ENCODE data around the gene IGF1.

Gene IGF1

DNA sequence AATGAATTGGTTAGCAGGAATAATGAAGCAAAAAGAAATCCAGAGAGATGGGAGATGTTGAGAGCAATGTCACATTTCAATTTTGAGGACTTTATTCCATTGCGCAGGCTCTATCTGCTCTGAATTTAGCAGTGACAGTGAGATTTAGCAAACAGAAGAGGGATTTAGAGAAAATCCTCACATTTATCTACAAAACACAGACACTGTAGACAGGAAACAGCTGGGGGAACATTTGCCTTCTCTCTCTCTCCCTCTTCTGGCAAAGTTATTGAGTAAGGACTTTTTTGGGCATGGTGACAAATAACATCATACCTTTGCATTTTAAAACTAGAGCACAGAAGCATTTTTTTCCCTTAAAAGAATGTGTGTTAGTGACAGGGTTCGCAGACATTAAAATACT, at the start of gene IGF1:
Gene IGF1 (minus strand): TSS at position 158 of the 400 bp plus-strand sequence. CDS start 182 bp downstream, outside the sequence.
- no peak for DNase-seq (ENCODE audit: low spot score)

DNA sequence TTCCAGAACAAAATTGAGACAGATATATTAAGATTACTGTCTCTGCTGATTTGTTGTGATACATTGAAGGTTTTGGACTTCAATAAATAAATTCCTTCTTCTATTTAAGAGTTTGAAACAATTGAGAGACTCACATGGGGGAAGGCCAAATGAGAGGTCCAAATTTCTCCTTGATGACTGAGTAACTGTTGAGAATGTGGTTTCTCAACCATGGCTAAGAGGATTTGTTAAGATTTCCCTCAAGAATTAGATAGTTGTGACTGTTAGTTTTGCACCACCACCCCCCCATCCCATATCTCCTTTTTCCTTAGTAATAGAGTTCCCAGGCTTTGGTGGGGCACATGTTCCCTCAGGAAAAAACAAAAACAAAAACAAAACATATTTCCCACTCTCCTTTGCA, 47.7 kb upstream of the IGF1 start:
- DNase-seq (ENCODE audit: low spot score): no peak

DNA sequence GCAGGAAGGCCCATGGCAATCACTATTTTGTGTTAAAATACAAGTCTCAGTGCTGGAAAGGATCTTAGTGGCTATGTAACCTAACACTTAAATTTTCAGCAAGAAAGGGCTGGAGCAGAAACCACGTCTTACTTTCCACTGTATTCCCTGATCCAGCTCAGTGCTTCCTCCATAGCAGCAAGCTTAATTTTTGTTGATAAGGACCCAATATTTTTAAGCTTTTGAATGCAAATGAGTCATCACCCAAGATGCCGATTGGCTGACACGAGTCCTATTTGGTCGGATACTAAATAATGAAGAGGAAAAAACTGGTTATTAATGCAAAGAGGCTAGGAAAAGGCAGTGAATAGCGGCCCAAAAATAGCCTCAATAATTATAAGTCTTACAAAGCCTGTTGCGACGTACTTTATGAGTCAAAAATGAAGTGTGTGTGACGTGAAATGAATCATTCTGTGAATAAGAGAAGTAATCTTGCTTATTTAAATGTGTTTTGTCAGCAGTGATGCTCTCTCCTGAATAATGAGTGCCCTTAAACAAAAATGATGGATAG, 46.9 kb upstream of the IGF1 start:
- DNase-seq (ENCODE audit: low spot score): no peak

DNA sequence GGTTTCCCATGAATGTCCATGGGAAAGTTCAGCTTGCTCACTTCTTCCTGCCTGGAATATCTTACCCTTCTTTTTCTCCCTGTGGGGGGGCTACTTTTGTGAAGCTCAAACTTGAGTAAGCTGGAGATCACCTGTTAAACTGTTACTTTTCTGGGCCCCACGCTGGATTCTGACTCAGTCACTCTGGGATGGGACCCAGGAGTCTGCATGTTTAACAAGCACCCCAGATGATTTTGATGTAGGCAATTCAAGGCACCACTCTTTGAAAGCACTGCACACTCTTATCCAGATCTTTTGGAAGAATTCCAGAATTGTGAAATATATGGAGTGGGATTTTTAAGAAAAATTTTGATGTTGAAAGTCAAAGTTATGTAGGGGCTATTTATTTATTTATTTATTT, 46.3 kb upstream of the IGF1 start:
- no peak for DNase-seq (ENCODE audit: low spot score)

DNA sequence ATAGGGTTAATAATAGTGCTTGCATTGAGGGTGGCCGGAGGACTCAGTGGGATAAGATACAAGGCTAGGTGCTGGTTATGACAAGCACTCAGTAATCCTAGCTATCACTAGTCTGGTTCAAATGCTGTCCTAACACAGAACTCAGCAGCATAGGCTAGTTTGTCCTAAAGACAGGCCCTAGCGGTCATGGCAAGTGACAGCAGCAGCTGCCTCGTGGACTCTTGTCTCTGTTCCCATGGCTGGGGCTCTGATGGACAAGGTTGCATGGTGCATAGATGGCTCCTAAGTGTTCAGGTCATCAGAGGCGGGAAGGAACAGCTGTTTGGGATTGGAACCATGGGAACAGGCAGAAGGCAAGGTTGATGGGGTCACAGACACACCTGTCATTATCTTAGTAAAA, 42.4 kb upstream of the IGF1 start:
- no peak for DNase-seq (ENCODE audit: low spot score)

DNA sequence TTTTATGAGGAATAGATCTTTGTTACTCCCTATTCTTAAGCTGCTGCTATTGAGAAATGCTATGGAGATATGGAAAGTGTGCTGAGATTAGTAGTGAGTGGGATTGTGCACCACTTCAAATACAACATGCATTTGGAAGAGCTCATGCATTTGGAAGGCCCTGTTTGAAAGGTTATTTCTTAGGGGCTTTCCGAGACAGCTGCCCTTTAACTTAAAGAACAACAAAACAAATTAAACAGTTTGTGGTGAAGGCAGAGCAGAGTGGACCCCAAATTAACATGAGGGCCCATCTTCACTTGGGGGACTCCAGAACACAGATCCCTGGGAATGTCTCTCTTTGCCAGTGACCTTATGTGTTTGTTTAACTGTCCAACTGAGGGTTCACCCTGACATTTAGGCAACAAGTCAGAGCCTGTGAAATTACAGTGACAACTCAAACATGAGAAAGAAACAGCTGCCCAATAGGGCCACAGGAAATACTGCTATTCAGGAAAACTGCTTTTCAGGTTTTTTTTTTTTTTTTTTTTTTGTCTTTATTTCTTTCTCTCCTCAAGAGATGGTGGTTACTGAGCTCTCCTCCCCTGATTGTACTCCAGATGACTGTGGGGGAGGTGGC, 41.4 kb upstream of the IGF1 start:
- DNase-seq (ENCODE audit: low spot score): no peak

DNA sequence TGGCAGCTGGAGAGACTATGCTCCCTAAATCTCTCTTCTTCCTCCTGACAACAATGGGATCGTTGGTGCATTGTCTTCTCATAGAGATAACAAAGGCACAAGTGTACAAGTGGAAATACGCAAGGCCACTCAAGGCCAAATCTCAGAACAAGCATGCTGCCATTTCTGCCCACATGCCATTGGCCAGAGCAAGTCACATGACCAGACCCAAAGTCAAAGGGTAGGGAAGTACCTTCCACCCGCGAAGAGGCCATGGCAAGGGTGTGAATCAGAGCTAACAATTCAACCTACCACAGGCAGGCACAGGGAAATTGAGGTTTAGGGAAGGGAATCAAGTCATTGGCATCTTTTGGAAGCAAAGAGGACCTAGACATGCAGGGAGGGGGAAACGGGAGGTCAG, 38.5 kb upstream of the IGF1 start:
- no peak for DNase-seq (ENCODE audit: low spot score)

DNA sequence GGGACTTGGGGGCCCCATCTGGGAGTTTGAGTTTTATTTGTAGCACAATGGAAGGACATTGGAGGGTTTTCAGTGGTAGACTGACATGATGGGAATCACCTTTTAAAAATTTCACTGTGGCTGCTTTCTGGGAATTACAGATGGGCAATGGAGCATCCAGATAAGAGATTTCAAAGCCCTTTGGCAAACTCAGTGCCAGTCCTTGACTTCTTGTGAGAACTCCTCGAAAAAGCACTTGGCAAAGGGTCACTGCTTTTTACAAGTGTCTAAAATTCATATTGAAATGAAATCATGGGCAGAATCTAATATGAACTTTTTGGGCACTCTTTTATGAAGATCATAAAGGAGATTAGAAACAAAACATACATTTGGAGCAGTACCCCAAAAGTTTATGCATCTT, 34.3 kb upstream of the IGF1 start:
- DNase-seq (ENCODE audit: low spot score): no peak

DNA sequence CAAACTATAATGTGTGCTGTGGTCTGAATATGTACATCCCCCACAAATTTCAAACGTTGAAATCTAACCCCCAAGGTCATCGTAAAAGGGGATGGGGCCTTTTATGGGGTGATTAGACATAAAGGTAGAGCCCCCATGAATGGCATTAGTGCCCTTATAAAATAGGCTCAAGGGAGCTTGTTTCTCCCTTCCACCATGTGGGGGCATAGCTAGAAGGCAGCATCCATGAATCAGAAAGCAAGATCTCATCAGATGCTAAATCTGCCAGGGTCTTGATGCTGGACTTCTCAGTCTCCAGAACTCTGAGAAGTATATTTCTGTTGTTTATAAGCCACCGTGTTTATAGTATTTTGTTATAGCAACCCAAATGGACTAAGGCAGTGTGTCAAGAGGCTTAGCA, 33.4 kb upstream of the IGF1 start:
- DNase-seq (ENCODE audit: low spot score): no peak

DNA sequence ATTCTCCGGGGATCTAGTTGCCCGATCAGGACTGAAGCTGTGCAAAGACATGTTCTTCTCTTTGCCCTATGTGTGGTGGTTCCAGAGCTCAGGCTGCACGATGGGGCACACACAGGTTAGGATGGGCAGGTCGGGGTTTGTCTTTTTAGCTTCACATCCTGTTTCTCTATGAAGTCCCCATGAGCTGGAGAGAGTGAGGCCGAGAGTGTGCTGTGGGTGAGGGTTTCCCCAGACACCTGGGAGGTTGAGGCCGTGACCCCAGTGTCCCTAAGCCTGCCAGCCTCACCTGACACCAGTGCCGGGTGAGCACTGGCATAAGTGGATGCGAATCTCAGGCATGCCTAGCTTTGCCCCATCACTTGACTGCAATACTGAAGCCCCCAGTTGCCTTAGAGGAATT, 32.9 kb upstream of the IGF1 start:
- no peak for DNase-seq (ENCODE audit: low spot score)

DNA sequence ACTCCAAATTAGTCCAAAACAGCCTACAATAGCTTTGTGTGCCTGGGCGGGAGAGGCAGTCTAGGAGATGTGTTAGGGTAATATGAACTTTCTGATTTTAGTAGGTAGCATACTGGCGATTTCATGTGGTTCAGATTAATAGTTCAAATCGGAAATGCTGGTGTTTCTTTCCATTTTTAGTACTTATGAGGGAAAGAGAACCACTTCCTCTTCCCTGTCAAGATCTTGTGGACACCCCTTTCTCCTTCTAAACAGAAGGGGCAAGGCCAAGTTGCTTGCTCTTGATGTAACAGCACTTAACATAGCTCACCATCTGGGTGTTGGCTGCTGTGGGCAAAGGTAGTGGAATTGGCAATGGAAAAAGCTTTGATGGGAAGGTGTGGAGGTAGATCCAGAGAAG, 32.2 kb upstream of the IGF1 start:
- no peak for DNase-seq (ENCODE audit: low spot score)

DNA sequence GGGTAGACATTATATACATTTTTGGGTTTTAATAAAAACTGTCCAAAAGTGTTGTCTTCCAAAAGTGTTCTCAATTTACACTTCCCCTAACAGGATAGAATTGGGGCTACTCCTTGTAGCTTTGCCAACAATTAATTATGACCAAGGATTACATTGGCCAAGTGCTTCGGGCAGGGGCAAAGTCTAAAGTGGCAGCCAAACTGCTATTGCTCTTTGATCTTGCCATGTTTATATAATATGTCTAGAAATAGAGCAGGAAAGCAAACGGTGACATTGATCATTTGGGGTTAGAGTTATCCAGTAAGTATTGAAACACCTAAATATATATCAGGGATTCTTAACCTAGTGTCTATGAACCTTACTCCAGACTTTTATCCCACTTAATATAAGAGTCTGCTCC, 31.2 kb upstream of the IGF1 start:
- DNase-seq (ENCODE audit: low spot score): no peak

DNA sequence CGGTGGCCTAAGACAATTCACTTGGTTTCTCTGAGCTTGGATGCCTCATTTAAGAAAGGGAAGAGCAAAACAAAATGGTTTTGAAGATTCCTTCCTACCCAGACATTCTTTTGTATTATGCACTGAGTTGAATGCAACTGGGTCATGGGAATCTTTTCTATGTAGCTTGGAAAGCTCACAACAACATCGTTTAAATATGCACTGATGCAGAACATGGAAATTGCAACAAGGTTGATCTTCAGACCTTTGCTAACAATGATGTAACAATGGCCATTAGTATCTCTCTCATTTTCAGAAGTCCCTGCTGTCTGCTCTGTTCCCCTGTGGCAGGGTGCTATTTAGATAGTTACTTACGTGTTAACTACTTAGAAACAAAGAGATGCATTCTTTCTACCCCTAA, 30.1 kb upstream of the IGF1 start:
- no peak for DNase-seq (ENCODE audit: low spot score)

DNA sequence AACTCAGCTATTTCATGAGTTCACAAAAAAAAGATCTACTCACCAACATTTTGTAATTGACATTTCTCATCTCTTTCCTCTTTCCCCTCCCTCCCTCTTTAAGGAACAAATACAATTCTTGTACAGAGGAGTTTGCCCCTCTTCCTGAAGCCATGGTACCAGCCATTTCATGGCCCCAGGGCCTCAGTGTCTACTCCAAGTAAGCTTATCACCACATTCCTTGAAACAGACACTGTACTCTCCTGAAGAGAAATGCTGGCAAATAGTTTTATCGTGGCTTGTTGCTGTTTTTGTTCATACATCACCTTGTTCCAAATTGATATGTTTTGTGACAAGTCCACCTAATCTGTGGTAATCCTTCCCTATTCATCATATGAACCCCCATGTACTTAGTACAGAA, 29.7 kb upstream of the IGF1 start:
- DNase-seq (ENCODE audit: low spot score): no peak

DNA sequence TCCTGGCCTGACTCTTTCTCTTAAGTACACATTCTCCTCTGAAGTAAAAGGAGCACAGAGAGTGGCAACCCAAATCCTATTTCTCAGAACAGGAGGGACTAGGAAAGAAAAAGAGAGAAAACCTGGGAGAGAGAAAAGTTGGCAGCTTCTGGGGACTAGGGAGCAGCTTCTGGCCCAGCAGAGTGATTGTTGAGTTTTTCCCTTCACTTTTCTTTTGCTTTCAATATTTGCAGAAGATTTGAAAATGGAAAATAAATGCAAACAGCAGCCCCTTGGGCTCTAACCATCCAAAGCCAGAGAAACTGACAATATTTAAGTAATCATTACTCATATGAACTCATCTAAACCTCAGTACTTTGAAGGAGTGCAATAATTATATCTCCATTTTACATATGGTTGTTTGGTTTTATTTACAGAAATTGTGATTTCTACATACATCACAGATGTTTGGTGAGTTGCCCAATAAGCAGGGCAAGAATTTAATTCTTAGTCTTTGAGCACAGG, 28.8 kb upstream of the IGF1 start:
- DNase-seq (ENCODE audit: low spot score): no peak

DNA sequence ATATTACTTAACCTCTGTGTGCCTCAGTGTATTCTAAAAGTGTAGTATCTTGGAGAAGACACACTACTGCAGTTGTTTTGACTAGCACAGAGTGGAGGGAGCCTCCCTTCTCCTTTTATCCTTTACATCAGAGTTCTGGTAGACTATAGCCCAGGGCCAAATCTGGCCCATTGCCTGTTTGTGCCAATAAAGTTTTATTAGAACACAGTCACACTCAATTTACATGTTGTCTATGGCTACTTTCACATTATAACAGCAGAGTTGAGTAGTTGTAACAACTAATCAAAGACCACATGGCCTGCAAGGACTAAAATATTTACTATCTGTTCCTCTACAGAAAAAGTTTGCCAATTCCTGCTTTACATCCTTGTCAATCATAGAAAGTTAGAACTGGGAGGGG, 27.7 kb upstream of the IGF1 start:
- DNase-seq (ENCODE audit: low spot score): no peak

DNA sequence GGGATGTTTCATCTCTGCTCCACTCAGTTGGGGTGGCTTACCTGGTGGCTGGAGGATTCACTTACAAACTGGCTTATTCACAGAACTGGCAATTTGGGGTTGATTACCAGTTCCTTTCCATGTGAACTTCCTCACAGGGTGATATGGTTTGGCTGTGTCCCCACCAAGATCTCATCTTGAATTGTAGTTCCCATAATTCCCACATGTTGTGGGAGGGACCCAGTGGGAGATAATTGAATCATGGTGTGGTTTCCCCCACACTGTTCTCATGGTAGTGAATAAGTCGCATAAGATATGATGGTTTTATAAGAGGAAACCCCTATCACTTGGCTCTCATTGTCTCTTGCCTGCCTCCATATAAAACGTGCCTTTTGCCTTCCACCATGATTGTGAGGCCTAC, 26.9 kb upstream of the IGF1 start:
- DNase-seq (ENCODE audit: low spot score): no peak

DNA sequence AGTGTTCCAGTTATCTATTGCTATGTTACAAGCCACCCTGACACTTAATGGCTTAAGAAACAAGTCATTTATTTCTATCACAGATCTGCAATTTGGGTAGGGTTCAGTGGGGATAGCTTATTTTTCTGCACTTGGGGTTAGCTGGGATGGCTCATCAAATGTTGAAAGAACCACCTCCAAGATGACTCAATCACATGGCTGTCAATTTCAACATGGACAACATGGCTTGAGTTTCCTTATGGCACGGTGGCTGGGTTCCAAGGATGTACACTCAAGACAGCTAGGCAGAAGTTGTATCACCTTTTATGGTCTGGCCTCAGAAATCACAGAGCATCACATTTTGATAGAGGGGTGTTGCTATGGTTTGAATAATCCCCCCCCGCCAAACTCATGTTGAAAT, 24.5 kb upstream of the IGF1 start:
- no peak for DNase-seq (ENCODE audit: low spot score)

DNA sequence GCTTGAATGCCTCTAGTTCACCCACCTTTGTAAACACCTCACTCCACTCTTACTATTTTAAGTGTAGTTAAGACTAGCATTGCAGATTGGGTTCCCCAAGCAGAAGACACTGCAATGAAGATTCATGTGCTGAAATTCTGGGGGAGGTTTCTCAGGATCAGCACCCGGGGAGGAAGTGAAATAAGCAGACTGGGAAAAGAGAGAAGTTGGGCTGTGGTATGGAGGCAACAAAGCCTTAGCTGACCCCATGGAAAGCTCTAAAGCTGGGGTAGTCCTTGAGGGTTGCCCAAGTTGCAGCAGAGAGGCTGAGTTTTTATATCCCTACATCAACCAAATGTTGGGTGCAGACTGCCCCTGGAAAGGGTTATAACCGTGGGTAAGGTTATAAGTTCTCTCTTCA, 23.9 kb upstream of the IGF1 start:
- DNase-seq (ENCODE audit: low spot score): peak; percentile 49

DNA sequence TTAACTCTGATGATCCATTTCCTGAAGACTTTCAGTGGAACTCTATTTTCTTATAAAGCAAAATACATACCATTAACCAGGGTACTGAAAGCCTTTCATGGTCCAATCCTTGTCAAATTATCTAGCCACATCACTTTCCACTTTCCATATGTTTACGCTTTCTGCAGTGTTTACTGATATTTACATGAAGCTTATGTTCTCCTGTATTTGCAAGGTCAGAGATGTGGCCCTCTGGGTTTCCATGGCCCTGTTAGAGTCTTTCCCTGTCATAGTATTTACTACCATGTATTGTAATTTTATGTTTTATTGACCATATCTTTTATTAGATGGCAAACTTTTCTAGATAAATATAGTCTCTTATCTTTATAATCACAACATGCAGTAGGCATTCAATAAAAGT, 23.5 kb upstream of the IGF1 start:
- DNase-seq (ENCODE audit: low spot score): no peak

DNA sequence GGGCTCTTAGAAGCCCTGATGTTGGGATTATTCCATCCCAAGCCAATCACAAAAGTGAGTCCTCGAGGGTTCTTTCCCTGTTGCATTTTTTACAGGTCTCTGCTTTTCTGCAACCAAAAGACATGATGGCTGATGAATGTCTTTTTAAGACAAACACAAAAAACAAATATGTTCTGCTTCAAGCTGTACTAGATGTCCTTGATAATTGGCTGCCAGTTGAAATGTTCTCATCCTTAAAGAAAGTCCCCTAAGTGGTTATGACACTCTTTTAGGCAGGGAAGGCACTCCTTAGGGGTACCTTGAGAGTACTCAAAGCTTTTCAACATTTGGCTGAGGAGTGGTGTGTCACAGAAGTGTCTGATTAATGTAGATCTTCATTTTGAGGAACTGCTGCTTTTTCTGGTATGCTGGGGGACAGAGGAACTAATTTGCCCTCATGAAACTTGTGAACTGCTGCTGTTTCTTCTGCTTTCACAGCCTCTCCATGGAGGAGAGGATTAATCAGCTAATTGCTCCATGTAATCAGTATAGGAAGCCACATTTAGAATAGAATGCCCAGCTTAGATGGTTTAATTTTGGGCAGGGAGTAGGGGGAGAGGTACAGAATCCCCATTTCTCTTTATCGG, 22.8 kb upstream of the IGF1 start:
- DNase-seq (ENCODE audit: low spot score): no peak

DNA sequence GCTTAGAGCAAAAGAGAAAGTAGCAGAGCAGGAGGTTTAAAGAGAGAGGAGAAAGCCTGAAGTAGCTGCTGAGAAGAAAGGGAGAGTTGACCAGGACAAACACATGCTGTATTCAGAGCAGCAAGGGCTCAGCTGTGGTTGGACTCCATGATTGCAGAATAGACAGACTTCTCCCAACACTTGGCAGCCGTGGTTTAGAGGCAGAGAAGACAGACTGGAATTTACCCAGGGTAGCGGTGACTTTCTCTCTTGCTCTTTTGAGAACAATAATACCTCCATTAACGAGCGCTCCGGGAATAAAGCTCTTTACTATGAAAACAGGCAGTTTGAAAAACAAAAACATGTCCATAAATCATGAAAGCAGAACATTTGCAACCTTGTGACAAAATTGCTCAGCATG, 21.4 kb upstream of the IGF1 start:
- no peak for DNase-seq (ENCODE audit: low spot score)

DNA sequence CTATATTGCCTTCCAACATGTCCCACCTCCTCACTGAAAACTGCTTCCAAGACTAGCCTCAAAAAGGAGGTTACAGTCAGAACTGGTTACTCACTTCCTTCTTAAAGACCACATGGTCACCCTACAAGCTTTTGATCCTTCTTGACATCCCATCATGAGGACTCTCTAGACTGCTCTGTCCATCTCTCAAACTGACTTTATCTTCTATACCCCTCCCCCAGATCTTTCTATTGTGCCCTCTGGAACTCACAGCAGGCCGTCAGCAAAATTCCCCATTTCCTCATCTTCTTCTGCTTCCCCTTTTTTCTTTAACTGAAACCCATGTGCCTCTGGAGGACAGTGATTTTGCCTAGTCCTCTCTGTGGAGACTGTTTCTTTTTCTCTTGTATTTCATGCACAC, 18.1 kb upstream of the IGF1 start:
- DNase-seq (ENCODE audit: low spot score): peak; percentile 35

DNA sequence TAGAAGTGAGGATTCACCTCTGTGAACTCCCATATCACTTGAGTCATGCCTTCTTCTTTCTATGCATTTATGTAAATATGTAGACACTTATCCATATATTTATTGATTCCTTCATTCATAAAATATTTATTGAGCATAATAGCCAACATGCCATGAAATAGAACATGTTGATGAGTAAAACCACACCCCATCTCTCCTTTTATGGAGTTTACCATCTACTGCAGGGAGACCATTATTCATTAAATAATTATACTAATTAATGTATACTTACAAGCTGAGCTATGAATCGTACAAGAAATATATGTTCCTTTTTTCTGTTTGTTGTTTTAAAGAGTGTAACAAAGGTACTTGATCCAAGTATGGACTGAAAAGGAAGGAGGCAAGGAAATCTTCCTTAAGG, 17.4 kb upstream of the IGF1 start:
- DNase-seq (ENCODE audit: low spot score): no peak

Data from globus pallidus (tissue), 1 donor.